GM12873 (cell line): ENCODE measurements around the gene TNNI2.

Experiments
- CTCF ChIP-seq: IDR thresholded peaks from 2 replicates; pipeline ENCODE4 v1.5.1; 2012; ENCODE audit warnings: low read depth, mild to moderate bottlenecking, moderate library complexity, low read length, control low read depth; ENCODE audit not compliant: insufficient read depth; ENCODE audit errors: missing control alignments

TNNI2 gene

GRCh38 chr11:1879941-1880720 lies 41.4 kb downstream of the TNNI2 start:
- no peak for TF ChIP-seq CTCF

GRCh38 chr11:1880746-1881441 lies 42.1 kb downstream of the TNNI2 start:
- TF ChIP-seq CTCF, result no peak

- TF ChIP-seq CTCF, result no peak
These were observed 42.9 kb downstream of the TNNI2 start for GRCh38 chr11:1881442-1882264.

- peak; percentile 86 for TF ChIP-seq CTCF
These were observed 43.8 kb downstream of the TNNI2 start for GRCh38 chr11:1882265-1883238.

GRCh38 chr11:1883346-1884302 lies 44.8 kb downstream of the TNNI2 start:
- no peak for TF ChIP-seq CTCF

- no peak for TF ChIP-seq CTCF
These were observed 45.5 kb downstream of the TNNI2 start for GRCh38 chr11:1884303-1884700.
